Measurements from ENCODE around the gene TECPR2.

Gene TECPR2

DNA sequence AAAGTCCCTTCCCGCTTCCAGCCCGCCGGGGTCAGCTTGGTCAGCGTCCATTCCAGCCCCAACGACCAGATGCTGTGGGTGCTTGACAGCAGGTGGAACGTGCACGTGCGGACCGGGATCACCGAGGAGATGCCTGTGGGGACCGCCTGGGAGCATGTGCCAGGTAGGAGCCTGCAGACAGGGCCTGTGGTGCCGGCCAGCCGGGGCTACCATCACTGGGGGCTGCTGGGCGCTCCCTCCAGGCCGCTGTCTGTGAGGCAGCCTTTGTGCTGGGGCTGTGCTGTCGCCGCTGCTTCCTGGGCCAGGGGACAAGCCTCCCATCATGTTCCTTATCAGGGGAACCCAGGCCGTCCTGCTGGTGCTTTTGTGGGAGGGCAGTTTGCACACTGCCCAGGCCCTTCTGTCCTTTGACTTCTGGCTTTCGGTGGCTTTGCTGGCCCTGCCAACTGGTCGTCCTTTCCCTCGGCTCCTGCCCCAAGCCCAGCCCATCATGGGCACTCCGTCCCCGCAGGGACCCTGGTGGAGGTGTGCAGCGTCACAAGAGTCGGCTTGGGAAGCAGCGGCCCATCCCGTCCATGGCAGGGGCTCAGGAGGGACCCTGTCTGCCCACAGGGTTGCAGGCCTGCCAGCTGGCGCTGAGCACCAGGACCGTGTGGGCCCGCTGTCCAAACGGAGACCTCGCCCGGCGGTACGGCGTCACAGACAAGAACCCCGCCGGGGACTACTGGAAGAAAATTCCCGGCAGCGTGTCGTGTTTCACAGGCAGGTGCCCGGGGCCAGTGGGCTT, 134.4 kb downstream of the TECPR2 start:
- DNase-seq (ENCODE audit: low spot score) = no peak

DNA sequence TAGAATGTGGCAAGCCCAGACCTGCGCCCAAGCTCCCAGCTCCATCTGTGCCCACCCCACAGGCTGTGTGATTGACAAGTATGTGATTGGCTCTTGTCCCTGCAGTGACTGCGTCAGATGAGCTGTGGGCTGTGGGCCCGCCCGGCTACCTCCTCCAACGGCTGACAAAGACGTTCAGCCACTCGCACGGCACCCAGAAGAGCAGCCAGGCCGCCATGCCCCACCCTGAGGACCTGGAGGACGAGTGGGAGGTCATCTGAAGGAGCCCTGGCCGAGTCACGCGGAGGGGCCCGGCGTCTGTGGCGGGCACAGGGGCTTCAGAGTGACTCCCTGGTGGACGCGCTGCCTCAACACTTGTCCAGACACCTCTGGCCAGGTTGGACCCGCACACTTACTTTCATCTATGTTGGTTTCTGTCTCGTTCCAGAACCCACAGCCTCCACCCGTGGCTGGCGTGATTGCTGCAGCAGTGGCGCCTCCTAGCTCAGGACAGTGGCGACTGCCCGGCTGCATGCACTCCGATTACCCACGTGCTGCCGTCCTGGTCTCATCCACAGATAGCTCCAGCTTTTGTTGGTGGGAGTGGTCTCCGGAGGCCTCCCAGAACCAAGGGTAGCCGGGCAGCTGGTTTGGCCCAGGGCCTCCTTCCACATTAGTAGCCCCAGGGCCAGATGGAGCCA, 135.4 kb downstream of the TECPR2 start:
- DNase-seq (ENCODE audit: low spot score) = no peak

- no peak for DNase-seq (ENCODE audit: low spot score)
These were observed 136.0 kb downstream of the TECPR2 start for GRCh38 chr14:102498678-102499265.

DNA sequence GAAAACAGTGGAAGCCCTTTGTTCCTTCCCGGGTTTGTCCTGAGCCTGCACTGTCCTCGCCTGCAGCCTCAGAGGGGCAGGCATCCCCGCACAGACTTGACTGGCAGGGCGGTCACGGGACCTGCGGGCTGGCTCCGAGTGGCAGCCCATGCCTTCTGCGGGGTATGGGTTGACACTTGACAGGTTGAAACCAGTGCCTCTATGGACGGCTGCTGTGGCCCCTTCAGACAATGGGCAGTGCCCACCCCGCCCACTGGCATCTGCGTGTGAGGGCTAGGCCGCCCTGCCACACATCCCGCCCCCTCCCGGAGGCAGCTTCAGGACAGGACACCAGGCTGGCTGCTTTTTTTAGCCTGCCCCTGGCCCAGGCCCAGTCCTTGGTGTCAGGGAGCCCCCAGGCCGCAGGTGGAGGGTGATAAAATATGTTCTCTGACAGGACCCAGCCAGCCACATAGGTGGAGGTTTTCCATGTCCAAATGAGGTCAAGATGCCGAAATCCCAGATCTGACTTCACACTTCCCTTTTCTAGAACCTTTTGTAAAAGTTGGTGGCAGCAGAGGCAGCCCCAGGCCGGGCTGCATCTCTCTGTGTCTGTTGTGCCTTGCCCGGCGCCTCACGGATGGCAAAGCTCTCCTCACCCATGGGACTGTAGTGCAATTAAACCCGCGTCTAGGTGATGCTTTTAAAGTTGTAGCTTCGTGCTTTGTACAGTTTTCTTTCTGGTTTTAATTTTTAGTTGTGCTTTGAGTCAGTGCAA, 136.8 kb downstream of the TECPR2 start:
- no peak for DNase-seq (ENCODE audit: low spot score)

DNA sequence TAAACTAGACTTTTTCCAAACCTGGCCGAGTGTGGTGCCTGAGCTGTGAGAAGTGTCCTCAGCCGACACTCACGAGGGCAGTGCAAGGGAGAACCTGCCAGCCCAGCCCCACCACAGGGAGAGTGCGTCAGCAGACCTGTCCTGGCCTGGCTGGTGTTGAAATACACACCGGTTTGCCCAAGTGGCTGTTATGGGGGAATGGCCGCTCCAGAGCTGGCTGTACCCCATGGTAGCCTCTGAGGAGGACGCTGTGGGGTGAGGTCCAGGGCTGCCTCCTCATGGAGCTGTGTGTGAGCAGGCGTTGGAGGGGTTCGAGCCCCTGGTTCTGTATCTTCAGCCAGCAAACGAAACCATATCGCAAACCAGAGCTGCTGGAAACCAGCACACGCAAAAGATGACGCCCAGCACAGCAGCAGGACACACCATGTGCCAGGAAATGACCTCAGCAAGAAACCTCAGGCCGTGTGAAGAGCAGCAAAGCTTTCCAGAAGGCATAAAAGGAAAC, 137.5 kb downstream of the TECPR2 start:
- DNase-seq (ENCODE audit: low spot score) = no peak

- no peak for DNase-seq (ENCODE audit: low spot score)
These were observed 138.0 kb downstream of the TECPR2 start for GRCh38 chr14:102500713-102501112.

DNA sequence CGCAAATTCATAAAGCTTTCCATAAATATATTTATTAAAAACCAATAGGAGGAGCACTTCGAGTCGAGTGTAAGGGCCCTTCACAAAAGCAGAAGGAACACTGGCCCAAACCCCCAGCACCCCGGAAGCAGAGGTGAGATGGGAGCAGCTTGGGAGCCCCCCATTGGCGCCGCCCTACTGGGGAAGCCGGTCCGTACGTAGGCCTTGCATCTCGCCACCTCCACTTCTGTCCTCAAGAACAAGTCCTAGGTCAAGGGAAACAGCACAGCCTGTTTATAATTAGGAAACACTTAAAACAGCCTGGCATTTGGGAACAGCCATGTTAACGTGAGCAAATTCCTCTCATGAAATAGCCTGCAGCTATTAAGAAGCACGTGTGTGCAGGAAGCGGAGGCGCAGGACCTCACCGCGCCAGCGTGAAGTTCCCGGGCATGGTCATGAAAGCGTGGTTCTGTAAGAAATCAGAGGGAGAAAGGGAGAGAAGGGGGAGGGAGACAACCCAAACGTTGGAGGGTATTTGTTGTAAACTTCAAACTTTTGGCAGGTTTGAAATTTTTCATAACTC, 139.1 kb downstream of the TECPR2 start:
- DNase-seq (ENCODE audit: low spot score) = no peak

DNA sequence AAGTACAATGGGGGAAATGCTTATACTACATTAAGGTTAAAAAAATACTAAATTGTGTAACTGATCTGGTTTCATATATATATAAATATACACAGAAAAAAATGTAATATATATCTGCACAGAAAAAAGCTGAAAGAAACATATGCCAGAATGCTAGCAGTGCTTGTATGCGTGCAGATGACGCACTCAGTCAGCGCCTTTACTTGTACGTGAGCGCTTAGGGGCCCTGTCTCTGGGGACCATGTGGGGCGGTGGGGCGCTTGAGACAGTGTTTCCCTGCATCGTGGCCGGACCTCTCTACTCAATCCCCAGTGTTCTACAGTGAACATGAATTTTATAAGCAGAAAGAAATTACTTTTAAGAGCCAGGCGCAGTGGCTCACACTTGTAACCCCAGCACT, 139.8 kb downstream of the TECPR2 start:
- no peak for DNase-seq (ENCODE audit: low spot score)

DNA sequence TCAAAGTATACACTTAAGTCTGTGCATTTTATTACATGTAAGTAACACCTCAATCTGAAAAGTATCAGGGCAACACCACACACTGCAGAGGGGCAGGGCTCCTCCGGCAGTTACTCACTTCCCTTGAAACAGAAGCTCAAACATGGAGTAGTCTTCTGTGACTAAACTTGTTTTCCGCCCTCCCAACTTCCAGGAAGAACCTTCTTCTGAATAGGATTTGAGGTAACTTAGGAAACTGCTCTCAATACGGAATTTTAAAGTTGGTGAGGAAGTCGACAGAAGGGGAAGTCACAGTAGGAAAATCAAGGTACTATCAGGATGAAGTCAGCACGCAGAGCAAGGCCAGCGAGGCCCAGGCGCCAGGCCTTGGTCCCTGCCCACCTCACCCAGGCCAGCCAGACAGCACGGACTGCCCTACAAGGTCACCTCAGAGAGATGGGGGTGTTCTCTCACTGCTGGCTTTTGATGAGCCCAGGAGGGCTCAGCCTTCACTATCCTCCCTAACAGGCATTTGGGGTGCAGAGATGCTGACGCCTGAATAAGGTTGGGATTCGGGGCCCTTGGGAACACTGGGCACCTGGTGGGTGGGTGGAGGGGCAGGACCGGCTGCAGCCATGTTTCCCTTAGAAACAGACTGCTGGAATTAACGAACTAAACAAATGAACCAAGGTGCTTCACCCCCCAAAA, 141.0 kb downstream of the TECPR2 start:
- no peak for DNase-seq (ENCODE audit: low spot score)

DNA sequence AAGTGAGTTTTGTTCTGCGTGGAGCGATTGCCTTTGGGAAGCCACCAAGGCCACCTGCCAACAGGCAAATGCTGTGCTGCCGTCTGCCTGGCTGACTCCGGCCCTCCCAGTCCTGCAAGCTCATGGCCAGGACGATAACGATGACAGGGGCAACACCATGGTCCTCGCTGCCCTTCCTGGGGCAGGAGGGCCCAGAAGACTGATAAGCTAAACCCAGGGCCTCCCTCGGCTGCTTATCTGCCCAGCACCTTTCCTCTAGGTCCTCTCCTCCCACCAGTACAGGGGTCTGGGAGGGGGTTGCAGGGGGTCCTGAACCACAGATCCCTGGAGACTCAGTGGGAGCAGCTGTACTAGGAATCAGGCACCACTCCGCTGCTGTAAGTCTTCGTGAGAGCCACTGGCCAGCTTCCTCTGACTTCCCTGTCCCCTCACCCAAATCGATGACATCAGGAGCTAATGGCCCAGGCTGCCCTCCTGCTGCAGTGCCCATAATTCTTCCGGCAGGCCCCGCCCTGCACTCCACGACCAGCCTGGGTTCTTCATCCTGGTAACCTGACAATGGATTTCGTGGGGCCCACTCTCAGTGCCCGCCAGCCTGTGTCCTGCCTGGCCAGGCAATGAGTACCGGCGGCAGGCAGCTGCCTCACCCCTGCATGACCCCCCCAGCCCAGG, 141.7 kb downstream of the TECPR2 start:
- no peak for DNase-seq (ENCODE audit: low spot score)

DNA sequence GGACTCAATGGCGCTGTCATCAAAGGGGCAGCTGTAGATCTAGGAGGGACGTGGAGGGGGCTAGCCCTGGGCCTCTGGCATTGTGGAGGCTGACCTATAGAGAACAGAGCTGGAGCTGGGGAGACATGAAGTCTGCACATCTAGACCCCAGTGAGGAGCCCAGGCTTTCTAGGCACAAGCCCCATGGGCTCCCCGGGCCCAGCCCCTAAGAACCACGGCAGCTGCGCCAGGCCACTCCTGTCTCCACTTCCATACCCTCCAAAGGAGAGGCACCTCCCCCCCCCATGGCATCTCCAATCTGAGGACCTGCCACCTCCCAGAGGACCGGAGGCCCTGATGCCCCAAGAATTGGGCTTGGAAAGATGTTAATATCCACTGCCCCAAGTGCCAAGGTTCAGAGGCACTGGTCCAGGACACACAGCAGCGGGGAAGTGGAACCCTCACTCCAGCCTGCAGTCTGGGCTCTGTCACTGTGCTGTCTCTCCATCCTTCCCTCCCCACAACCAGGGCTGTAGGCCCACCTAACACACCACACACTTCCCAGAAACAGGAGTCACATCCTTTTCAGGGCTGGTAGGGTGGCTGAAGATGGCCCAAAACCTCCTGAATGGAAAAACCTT, 142.4 kb downstream of the TECPR2 start:
- no peak for DNase-seq (ENCODE audit: low spot score)

- no peak for DNase-seq (ENCODE audit: low spot score)
These were observed 143.3 kb downstream of the TECPR2 start for GRCh38 chr14:102505775-102506625.

GRCh38 chr14:102506626-102506925, 143.8 kb downstream of the TECPR2 start:
- no peak for DNase-seq (ENCODE audit: low spot score)

- DNase-seq (ENCODE audit: low spot score) = no peak
These were observed 144.5 kb downstream of the TECPR2 start for GRCh38 chr14:102507081-102507856.

DNA sequence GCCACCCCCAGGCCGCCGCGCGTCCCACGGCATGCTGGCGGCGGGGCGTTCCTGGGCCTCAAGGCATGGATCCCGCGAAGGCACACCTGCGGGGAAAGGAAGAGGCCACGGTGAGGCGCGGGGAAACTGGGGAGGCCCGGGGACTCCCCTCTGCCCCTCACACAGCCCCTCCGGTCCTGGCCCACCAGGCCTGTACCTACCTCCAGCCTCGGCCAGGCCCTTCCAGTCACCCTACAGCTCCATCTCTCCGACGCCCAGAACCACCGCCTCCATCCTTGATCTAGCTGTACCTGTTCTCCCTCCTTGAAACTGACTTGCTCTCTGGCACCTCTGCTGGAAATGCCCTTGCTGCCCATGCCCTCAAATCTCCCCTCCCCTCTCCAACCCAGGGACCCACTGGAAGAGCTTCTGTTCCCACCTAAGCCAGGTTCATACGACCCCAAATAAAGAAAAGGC, 145.1 kb downstream of the TECPR2 start:
- DNase-seq (ENCODE audit: low spot score) = no peak

GRCh38 chr14:102508410-102508773, 145.7 kb downstream of the TECPR2 start:
- no peak for DNase-seq (ENCODE audit: low spot score)

GRCh38 chr14:102508774-102509745, 146.3 kb downstream of the TECPR2 start:
- DNase-seq (ENCODE audit: low spot score) = no peak
